NCI-H2171 treated with DMSO at 0.1 percent for 48 hours (cell line): ENCODE measurements around the gene RTBDN.
A peak's percentile ranks its signal among the peaks of the same experiment; 100 is the strongest.

Source experiments
- DNase-seq: peaks from one replicate; lab custom pipeline; 2025; lab: John Stamatoyannopoulos, UW

The RTBDN gene

DNA sequence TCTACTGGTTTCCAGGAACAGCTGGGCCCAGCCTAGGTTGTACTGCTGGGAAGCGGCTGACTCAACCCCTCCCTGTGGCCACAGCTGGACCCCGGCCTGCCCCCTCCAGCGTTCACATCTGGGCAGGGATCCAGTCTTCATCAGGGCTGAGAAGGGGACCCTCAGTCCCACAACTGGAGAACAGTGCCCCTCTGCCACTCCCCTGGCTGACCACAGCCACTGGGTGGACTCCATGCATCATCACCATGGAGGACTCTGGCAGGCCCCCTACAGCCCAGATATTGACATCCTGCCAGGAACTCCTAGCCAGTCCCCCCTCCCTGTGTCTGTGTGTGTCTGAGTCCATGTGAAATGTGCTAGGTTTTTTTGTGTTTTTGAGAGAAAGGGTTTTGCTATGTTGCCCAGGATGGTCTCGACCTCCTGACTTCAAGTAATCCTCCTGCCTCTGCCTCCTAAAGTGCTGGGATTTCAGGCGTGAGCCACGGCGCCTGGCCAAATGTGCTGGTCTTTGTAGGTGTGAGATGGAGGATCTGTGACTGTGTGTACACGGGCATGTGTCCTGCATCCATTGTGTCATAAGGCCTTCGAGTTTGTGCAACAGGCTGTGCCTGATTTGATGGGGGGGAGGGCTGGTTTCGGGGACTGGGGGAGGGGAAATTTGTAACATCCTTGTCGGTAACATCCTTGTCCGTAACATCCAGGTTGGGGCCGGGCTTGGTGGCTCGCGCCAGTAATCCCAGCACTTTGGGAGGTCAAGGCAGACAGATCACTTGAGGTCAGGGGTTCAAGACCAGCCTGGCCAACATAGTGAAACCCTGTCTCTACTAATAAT lies 55.0 kb downstream of the RTBDN start:
- DNase-seq: peak; percentile 42

DNA sequence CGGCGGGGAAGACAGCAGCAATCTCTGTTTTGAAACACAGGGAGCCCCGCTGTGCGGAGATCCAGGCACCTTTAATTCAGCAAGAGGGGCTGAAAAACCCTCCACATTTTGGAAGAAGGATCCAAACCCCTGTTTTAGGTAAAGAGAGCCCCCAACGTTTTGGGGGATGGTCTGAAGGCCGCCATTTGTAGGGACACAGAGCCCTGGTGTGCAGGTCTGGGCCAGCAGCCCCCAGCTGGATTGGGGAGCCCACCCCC lies 55.5 kb downstream of the RTBDN start:
- DNase-seq: peak; percentile 66

DNA sequence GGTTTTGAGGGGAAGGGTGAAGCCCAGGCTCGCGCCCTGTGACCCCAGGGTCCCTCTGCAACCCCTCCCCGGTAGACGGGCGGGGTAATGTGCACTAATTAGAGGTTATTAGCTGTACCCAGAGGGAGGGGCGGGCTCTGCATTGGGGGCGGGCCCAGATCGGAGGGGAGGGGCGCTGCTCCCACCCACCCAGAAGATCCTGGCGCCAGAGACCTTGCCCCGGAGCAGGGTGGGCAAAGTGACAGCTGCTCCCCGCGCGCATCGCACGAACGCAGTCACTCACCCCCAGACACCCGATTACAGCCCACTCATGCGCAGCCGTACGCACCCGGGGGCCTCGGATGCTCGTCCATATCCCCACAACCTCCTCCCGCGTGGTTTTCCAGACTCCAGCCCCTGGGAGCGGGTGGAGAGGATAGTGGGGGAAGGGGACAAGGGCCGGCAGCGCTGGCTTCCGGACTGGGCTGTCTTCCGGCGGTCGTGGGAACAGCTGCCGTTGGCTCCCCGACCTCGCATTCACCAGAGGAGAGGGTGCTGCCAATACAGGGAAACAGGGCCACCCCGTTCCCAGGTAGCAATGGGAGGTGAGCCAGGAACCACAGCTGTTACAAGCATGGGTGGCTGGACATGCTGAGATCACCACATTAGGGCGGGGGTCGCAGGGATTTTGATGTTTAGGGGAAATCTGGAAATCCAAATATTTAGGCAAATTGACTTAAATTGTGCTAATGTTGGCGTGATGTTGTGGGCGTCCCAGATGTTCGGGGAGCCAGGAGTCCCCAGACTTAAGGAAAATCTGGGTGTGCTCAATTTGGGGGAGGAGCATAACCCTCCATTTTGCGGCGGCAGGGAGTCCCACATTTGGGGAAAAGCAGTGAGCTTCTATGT lies 56.1 kb downstream of the RTBDN start:
- DNase-seq: peak; percentile 91

DNA sequence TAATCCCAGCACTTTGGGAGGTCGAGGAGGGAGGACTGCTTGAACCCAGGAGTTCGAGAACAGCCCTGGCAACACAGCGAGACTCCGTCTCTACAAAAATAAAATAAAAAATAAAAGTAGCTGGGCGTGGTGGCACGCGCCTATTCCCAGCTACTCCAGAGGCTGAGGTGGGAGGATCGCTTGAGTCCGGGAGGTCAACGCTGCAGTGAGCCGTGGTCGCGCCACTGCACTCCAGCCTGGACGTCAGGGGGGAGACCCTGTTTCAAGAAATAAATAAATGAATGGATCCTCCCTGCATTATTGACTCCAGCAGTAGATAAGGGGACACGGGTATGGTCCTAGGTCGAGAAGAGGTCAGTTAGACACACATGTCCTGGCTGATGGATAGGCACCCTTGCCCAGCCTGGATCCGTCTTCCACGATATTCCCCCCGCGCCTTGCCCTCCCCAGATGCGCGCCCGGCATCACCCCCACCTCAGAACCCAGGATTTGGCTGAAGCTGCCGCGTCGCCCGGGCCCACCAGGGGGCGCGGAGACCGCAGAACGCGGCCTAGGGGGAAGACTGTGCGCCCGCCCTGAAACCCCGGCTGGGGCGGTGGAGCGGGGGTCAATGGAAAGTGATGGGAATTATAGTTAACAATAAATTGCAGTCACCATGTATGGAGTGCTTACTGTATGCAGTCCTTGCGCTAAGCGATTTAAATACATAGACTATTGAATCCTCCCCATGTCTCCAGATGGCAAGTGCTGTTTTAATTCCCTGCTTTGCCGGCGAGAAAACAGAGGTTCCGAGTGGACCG lies 57.0 kb downstream of the RTBDN start:
- peak; percentile 81 for DNase-seq
